Panc1 (cell line): ENCODE results near the gene ALPP. TPM values are rescaled to one million over a fixed set of nuclear protein-coding genes. Genes with fewer than 3 reads are reported as not detected.
A peak's percentile ranks its signal among the peaks of the same experiment; 100 is the strongest.

Experiments
- ATAC-seq: fragments of 200-7000 bp; cut with Tn5 transposase; 2 replicates; pipeline ENCODE4 v1.9.1; 2020; ENCODE audit warnings: mild to moderate bottlenecking, moderate library complexity
- BruUV-seq: library from RNA; stranded (reverse); fragments of 400-500 nt; replicated peaks from 2 replicates; lab custom pipeline; 2021; lab: Mats Ljungman, UMichigan
- CTCF ChIA-PET: fragments of 300-600 bp; sonication (Branson Sonifier 250); formaldehyde crosslinking; loops from one replicate; lab custom pipeline; 2022; ENCODE audit warnings: antibody characterized with exemption; lab: Charles Lee
- POLR2A ChIA-PET: fragments of 300-600 bp; sonication (Branson Sonifier 250); formaldehyde crosslinking; loops from one replicate; lab custom pipeline; 2022; ENCODE audit warnings: antibody characterized with exemption; lab: Charles Lee
- DNase-seq: peaks from one replicate; pipeline ENCODE4 v3.0.0-alpha.2; 2010; ENCODE audit warnings: low read depth, low spot score
- H3K27ac ChIP-seq: 2 replicates; pipeline ENCODE4 v1.5.1; 2011; ENCODE audit warnings: mild to moderate bottlenecking, low read length, inconsistent platforms
- H3K27me3 ChIP-seq: fragments of 200-500 bp; sonication (Bioruptor generic); 2 replicates; pipeline ENCODE4 v1.6.0; 2014; ENCODE audit warnings: low read length, inconsistent platforms; ENCODE audit not compliant: control insufficient read depth, insufficient read depth
- H3K36me3 ChIP-seq: fragments of 200-500 bp; sonication (Bioruptor generic); 2 replicates; pipeline ENCODE4 v1.5.1; 2014; ENCODE audit warnings: inconsistent platforms, mild to moderate bottlenecking, low read length, moderate library complexity; ENCODE audit not compliant: control insufficient read depth, insufficient read depth
- H3K4me1 ChIP-seq: 2 replicates; pipeline ENCODE4 v1.5.1; 2011; ENCODE audit warnings: inconsistent platforms, mild to moderate bottlenecking, low read length, moderate library complexity; ENCODE audit not compliant: control insufficient read depth, insufficient read depth
- H3K4me3 ChIP-seq, 2 experiments: 2 replicates each; pipeline ENCODE4 v1.5.1; 2011 to 2012; ENCODE audit warnings: low read depth in 2 of 2, low read length in 2 of 2, mild to moderate bottlenecking in 2 of 2, inconsistent platforms in 1 of 2, moderate library complexity in 1 of 2
- H3K9me3 ChIP-seq: fragments of 200-500 bp; sonication (Bioruptor generic); 2 replicates; pipeline ENCODE4 v1.5.1; 2014; ENCODE audit warnings: low read depth, mild to moderate bottlenecking, inconsistent platforms, low read length, moderate library complexity; ENCODE audit not compliant: control insufficient read depth, insufficient read depth
- CTCF ChIP-seq: fragments of 450-650 bp; IDR thresholded peaks from 2 replicates; pipeline ENCODE4 v1.5.1; 2017; ENCODE audit warnings: mild to moderate bottlenecking
- POLR2AphosphoS5 ChIP-seq: IDR thresholded peaks from 2 replicates; pipeline ENCODE4 v1.6.1; 2012; ENCODE audit warnings: mild to moderate bottlenecking, low read depth, low read length, moderate library complexity
- REST ChIP-seq, 2 experiments: IDR thresholded peaks; 2 replicates each; pipeline ENCODE4 v1.6.1; 2011 to 2012; ENCODE audit warnings: low read depth in 2 of 2, control low read depth in 1 of 2, low read length in 1 of 2, mild to moderate bottlenecking in 1 of 2, moderate library complexity in 1 of 2; ENCODE audit not compliant: insufficient read depth in 1 of 2
- SIN3A ChIP-seq: IDR thresholded peaks from 2 replicates; pipeline ENCODE4 v1.6.1; 2012; ENCODE audit warnings: low read depth, mild to moderate bottlenecking, low read length, moderate library complexity, borderline replicate concordance; ENCODE audit not compliant: insufficient read depth
- TCF7L2 ChIP-seq: IDR thresholded peaks from 2 replicates; pipeline ENCODE4 v1.6.1; 2011; ENCODE audit warnings: mild to moderate bottlenecking, low read depth, low read length, inconsistent platforms
- in situ Hi-C: cut with HindIII; loops from 2 replicates; pipeline ENCODE4 v1.10.0; 2016; ENCODE audit warnings: low sequenced_read_pairs, low pct_unique_long_range_greater_than_20kb
- intact Hi-C: fragments of 100-400 bp; cut with micrococcal nuclease; formaldehyde crosslinking; loops from one replicate; pipeline ENCODE4 v1.10.0; 2022; ENCODE audit not compliant: unreplicated experiment
- total RNA-seq: library from RNA; stranded (reverse); gene quantifications from one replicate; pipeline ENCODE4 v1.2.1, GENCODE V29; 2021; ENCODE audit not compliant: unreplicated experiment

ALPP gene
- total RNA-seq, 1 experiment from 2014 or later, result 7.3 TPM

GRCh38 chr2:232388324-232388891 lies 9.9 kb downstream of the ALPP start:
- BruUV-seq, result no TSS peak
- intact Hi-C loops, result no loop called here

GRCh38 chr2:232389327-232389726 lies 10.8 kb downstream of the ALPP start:
- ChIA-PET CTCF (no interaction called here), POLR2A (no interaction called here)
- intact Hi-C loops, result no loop called here
- TF ChIP-seq REST (IDR thresholded peaks at IDR 0.05; ENCODE audit: insufficient read depth in 1 of 2, low read depth in 2 of 2, low read length in 1 of 2) (no peak), SIN3A (no peak), TCF7L2 (no peak), POLR2AphosphoS5 (no peak), CTCF (no peak)
- Histone ChIP-seq H3K27ac (peak overlapping the region; percentile 60; the same call in 1 of the 2 replicates), H3K27me3 (no peaks in the 10 kb centered on the region), H3K4me3 (no peak overlapping the region), H3K36me3 (no peaks in the 10 kb centered on the region), H3K9me3 (no peaks in the 10 kb centered on the region), H3K4me1 (peaks cover 8% of the 10 kb centered on the region)
- ATAC-seq, result no peak
- BruUV-seq, result no TSS peak
- DNase-seq, result no peak
- in situ Hi-C loops, result no loop called here

More at GRCh38 chr2:232388324-232388891, 9.9 kb downstream of the ALPP start:
- H3K4me3 ChIP-seq, result no peak overlapping the region
- in situ Hi-C loops, result no loop called here
- ChIA-PET CTCF (no interaction called here), POLR2A (no interaction called here)
- DNase-seq (no peak), ATAC-seq (no peak)
- TF ChIP-seq POLR2AphosphoS5, result no peak
- TF ChIP-seq CTCF, result no peak
- no peak for TF ChIP-seq REST (IDR thresholded peaks at IDR 0.05; ENCODE audit: insufficient read depth in 1 of 2, low read depth in 2 of 2, low read length in 1 of 2)
- no peak overlapping the region for H3K27ac ChIP-seq
- H3K36me3 ChIP-seq, result no peaks in the 10 kb centered on the region
- H3K27me3 ChIP-seq, result no peaks in the 10 kb centered on the region
- peaks cover 8% of the 10 kb centered on the region for H3K4me1 ChIP-seq
- H3K9me3 ChIP-seq, result no peaks in the 10 kb centered on the region
